ENCODE data around the gene ABCB9.

The ABCB9 gene

DNA sequence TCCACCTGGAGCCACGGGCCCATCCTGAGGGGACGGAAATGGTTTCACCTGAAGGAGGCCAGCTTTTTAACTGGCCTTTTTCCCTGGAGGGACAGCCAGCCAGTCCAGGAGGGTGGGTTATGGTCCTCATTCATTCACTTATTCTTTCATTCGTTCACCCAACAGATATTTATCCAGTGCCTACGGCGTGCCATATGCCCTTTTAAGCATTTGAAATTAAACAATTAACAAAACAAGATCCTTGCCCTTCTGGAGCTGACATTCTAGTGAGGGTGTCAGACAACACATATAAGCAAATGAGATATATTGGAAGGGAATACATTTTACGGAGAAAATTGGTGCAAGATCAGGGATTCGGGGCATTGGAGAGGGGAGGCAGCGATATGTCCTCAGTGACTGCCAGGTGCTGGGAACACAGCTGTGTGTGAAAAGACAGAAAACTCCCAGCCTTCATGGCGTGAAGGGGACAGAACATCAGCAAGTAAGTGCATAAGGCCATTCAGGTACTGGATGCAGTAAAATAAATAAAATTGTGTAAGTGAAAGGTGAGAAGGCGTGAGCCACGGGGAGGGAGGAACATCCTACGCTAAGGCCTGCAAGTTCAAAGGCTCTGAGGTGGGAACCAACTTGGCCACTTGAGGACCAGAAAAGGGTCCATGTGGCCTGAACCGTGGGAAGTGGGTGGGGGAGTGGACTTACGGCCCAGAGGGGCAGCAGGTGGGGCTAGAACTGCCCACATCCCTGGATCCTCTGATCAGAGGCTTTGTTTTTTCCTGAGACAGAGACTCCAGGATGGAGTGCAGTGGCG lies 684 bp upstream of the ABCB9 start:
- DNase-seq (ENCODE audit: extremely low read depth in 1 of 2, low read depth in 1 of 2) = no peak

DNA sequence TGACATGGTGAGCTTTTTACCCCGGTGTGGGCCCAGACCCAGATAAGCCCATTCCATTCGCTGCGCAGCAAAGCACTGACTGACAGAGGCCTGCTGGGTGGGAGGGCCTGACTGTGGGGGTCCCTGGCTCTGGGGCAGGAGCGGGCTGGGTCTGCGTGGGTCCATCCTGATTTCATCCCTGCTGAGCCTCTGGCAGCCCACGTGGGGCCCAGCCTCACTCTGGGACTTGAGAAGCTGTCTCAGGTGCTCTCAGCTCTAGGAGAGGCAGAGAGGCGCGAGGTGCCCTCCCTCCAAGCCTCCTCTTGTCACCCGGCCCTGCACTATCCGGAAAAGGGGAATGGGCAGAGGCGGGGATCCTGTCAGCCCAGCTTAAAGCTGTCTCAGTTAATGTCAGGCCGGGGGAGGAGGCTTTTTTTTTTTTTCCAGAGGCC lies 927 bp downstream of the ABCB9 start:
- DNase-seq (ENCODE audit: extremely low read depth in 1 of 2, low read depth in 1 of 2) = no peak

DNA sequence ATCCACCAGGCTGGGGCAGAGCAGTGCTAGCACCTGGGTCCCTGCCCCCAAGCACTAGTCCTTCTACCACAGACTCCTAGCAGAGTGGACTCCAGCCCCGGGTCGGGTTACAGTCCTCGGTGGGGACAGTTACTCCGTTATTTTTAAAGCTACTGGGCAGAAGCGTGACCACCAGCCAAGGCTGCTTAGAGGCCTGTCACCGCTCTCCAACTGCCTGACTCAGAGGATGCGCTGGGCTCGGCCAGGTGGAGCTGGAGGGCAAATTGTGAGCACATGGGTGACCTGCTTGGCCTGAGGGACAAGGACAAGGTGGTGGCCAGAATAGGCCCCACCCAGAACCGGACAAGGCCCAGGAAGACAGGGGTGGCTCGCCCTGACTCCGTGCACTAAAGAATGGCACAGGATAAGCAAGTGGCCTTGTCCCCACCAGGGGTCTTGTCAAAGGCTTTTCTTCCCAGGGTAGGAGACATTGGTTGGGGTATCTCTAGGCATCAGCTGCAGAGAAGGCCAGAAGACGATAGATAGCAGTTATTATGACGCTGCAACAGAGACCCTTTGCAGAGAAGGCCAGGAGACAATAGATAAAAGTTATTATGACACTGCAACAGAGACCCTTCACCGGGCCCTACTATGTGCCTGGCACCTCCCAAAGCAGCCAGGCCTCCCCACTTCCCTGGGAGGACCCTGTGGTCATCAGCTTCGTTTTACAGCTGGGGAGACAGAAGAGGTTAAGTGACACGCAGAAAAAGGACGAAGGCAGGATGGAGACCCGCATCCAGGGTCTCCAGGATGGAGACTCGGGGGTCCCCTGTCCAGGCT lies 1.6 kb downstream of the ABCB9 start:
- no peak for DNase-seq (ENCODE audit: extremely low read depth in 1 of 2, low read depth in 1 of 2)

GRCh38 chr12:122963941-122964265 lies 2.4 kb downstream of the ABCB9 start:
- no peak for DNase-seq (ENCODE audit: extremely low read depth in 1 of 2, low read depth in 1 of 2)

DNA sequence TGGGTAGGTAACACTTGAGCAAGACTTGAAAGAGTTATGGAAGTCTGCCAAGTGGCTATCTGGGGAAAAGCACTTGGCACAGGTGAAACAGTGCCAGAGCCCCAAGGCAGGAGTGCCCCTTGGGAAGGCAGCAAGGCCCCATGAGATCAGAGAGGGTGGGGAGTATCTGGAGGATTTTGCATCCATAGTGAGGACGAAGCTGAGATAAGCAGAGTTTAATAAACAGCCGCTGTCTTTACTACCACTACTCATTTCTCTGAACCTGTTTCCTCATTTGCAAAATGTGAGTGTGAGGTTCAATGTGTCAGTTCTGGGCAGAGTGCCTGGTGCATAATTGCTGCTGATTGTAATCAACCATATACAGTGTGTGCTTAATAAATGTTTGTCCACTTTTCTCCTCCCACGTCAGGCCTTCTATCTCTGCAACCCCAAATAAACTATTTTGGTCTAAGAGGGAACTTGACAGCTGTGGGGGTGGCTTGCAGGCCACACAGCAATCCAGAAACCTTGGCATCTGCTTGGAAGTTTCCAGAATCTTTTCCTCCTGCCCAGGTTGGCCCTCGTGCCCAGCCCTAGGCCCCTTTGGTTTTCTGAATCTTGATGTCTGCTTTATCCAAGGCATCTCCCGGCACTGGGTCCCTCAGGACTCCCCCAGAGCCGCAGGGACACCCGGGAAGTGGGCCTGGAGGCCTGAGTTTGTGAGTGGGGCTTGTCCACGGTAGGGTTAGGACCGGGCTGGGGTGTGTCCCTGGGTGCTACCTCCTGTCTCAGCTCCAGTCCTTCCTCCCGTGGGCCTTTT lies 4.5 kb downstream of the ABCB9 start:
- no peak for DNase-seq (ENCODE audit: extremely low read depth in 1 of 2, low read depth in 1 of 2)

GRCh38 chr12:122960193-122960569 lies 6.1 kb downstream of the ABCB9 start:
- DNase-seq (ENCODE audit: extremely low read depth in 1 of 2, low read depth in 1 of 2) = no peak

DNA sequence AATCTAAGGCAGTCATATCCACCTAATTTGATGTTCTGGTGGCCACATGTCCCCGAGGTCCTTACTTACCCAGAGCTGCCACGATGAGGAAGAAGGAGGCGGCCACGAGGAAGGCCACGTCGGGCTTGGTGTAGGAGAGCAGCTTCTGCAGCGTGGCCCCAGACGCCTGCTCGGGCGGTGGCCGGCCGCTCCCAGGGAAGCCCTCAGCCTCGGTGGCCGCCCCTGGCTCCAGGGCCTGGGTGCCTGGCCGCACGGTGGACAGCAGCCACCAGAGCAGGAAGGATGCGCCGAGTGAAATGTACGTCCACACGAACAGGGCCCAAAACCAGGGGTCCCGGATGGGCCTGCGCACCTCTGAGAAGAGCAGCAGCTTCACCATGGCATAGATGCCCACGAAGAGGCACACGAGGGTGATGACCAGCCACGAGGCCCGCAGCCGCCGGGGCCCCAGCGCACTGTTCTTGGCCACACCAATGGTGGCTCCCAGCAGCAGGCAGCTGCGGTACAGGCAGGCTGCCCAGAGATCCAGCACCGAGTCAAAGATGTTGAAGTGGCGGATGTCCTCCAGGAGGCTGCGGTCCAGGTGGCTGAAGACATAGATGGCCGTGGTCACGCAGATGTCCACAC lies 6.6 kb downstream of the ABCB9 start:
- no peak for DNase-seq (ENCODE audit: extremely low read depth in 1 of 2, low read depth in 1 of 2)

DNA sequence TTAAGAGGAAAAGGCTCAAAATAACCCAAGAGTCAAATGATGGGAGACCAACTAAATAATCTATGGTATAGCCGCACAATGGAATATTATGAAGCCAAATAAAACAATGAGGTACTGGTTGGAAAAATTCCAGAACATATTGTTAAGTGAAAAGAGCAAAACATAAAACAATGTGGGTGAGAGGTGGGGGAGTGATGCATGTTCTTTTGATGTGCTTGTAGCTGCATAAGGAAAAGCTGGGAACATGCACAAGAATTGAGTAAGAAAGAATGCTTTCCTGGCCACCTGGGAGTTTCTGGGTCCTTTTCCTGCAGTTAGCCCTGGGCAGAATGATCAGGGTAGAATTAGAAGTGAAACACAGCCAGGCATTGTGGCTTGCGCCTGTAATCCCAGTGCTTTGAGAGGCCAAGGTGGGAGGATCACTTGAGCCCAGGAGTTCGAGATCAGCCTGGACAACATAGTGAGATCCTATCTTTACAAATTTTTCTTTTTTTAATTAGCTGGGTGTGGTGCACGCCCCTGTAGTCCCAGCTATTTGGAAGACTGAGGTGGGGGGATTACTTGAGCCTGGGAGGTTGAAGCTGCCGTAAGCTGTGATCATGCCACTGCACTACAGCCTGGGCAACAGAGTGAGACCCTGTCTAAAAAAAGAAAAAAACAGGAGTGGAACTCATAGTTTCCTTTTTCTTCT lies 7.9 kb downstream of the ABCB9 start:
- no peak for DNase-seq (ENCODE audit: extremely low read depth in 1 of 2, low read depth in 1 of 2)

GRCh38 chr12:122956035-122956434 lies 10.2 kb downstream of the ABCB9 start:
- no peak for DNase-seq (ENCODE audit: extremely low read depth in 1 of 2, low read depth in 1 of 2)

GRCh38 chr12:122955156-122955555 lies 11.1 kb downstream of the ABCB9 start:
- no peak for DNase-seq (ENCODE audit: extremely low read depth in 1 of 2, low read depth in 1 of 2)

DNA sequence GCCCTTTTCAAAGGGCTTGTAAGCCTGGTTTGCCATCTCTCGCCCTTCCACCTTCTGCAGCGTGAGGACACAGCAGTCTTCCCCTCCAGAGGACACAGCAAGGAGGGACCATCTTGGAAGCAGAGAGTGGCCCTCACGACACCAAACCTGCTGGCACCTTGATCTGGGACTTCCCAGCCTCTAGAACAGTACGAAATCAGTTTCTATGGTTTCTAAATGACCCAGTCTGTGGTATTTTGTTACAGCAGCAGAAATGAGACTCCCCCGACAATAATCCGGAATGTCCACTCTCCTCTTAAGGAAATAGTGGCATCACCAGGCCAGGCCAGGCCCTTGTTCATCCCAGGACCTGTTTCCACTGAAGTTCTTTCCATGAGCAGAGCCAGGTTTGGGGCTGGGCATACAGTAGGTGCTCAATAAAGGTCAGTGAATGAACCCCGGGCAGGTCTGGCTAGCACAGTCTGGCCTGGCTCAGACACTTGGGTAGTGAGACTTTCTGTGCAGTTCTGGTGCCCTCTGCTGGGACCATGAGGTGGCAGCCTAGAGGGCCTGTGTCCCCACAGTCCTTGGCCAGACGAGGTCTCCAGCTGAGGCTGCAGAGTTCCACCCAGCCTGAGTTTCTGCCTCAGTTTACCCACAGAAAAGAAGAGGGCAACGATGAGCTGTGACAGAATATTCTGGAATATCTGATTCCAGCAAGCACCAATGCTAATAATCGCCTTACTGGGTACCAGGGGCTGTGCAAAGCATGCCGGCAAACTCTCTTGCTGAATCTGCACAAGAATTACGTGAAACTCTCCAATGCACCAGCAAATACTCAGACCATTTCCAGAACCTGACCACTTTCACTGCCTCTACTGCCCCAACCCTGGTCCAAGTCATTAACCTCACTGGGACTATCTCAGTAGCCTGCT lies 14.0 kb downstream of the ABCB9 start:
- peak; percentile 39 to 51 for DNase-seq (ENCODE audit: extremely low read depth in 1 of 2, low read depth in 1 of 2)

DNA sequence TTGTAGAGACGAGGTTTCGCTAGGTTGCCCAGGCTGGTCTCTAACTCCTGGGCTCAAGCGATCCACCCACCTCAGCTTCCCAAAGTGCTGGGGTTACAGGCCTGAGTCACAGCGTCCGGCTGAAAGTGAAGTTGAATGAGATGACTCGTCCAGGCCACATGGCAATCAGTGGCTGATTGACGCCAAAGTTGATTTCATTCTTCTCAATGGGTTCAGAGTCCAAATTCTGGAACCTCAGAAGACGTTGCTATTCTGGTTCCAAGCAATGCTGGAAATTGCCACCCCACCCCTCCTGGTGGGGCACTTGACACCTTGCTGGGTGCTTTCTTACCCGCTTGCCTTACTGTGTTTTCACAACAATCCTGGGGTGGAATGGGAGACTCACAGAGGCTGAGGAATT lies 14.9 kb downstream of the ABCB9 start:
- no peak for DNase-seq (ENCODE audit: extremely low read depth in 1 of 2, low read depth in 1 of 2)

DNA sequence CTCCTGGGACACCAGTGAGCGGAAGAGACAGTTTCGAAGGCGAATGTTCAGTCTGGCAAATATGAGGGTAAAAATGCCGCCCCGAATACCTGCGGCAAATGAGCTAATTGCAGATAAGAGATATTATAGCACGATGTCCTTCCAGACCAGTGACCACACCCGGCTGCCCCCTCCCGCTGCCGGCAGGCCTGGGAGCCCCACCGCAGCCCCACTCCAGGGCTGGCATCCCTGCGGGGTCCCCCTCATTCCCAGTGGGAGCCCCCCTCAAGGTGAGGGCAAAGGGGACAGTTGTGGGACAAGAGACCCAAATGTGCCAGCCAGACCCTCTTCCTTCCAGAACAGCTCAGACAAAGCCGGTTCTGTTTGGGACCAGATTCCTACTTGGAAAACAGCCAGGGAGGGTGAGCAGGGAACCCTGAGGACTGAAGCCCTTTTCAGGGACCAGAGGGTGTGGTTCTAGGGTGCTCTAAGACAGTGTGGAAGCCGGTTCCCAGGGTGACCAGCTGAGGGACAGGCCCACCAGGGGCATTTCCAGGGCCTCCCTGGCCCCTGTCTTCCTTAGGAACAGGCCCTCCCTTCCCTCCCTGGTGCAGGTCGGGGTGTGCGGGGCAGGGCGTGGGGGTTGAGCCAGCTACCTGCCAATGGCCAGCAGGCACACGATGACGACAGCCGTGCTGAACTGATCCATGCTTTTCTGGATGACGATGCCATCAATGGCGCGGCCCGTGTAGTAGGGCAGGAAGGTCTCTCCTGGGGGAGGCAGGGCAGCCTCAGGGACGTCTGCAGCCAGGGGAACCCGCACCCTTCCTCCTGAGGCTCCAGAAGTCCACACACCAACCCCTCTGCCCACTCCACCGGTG lies 16.2 kb downstream of the ABCB9 start:
- no peak for DNase-seq (ENCODE audit: extremely low read depth in 1 of 2, low read depth in 1 of 2)

DNA sequence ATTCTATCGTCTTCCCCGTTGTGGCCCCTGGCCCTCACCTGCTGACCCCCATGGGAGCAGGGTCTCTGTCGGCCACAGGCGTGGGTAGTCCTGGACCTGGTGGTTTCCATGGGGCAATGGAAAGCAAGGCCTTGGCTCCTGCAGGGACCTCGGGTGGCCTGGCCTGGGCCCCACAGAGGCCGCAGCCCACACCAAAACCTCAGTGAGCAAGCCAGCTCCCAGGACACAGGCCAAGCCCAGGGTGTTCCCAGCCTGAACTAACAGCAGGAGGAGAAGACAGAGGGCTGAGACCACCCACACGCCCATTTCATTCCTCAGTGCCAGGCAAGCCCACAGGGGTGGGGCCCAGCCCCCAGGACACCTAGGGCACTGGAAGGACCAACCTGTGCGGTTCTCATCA lies 16.9 kb downstream of the ABCB9 start:
- DNase-seq (ENCODE audit: extremely low read depth in 1 of 2, low read depth in 1 of 2) = no peak

DNA sequence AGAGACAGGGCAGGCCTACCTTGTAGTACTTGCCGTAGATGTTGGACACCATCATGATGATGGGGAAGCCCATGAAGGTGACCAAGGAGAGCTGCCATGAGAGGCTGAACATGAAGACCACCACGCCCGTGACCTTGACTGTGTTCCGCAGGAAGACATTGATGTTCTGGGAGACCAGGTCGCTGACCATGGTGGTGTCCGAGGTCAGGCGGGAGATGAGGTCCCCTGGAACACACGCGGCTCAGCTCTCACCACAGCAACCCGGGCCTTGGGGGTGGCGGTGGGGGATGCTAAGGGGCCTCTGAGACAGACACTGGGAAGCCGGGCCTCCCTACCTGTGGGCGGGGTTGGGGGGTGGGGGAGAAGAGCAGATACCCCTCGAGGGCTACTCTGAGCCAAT lies 17.7 kb downstream of the ABCB9 start:
- DNase-seq (ENCODE audit: extremely low read depth in 1 of 2, low read depth in 1 of 2) = no peak

DNA sequence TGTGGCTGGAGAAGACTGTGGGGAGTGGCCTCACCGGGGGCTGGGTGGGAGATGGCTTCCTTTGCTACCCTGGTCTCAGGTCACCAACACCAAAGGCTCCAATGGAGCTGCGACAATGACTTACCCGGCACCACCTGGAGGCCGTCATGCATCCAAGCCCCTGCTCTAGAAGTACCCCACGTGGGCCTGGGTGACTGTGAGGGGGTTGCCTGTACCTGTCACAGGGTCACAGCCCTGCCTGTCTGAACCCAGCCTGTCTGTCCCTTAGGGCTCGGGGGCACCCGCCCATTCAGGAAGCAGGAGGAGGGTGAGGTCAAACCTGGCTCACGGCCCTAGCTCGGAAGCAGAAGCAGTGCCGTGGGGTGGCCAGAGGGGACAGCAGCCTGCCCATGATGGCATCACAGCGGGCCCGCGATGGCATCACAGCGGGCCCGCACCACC lies 18.9 kb downstream of the ABCB9 start:
- DNase-seq (ENCODE audit: extremely low read depth in 1 of 2, low read depth in 1 of 2) = no peak

DNA sequence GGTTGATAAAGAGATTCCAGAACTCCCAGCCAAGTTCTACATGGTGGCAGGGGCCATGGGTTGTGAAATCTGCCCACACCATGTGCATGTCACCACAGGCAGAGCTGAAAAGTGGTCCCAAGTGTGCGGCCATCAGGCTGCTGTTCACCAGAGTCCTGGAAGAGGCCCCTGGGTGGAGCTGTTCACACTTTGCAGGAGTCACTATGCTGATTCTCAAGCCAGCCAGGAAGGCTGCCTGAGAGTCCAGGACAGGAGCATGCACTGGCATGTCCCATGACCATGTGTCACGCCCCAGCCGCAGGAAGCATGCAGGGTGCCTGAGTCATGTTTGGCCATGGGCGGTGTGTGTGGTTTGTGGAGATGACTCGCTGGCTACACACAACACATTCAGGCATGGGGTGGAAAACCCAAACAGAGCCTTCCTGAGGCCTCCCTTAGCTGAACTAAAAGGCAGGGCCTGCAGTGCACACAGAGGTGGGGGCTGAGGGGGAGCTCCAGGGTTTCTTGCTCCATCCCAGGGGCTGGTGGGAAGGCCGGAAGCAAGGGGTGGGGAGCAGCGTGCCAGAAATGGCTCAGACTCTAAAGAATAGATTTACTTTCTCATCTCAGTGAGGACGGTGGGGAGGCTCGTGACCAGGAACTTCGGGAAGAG lies 19.4 kb downstream of the ABCB9 start:
- peak; percentile 83 to 92 for DNase-seq (ENCODE audit: extremely low read depth in 1 of 2, low read depth in 1 of 2)

Data from stimulated activated CD8-positive, alpha-beta memory T cell treated with anti-CD3 and anti-CD28 coated beads, Interleukin-7, amount 100 ng/mL, for 48 hours (primary cell).